DOHH2 (cell line): Measurements from ENCODE around the gene SLC25A6.

ENCODE experiments used
- EZH2phosphoT487 ChIP-seq: fragments of 200-600 bp; sonication (generic); IDR thresholded peaks from 2 replicates; pipeline ENCODE4 v1.6.1; 2017; ENCODE audit warnings: borderline replicate concordance, mild to moderate bottlenecking, antibody characterized with exemption, low read length, moderate library complexity, mixed read lengths
- TF ChIP-seq, protein P1 (sequence below): fragments of 200-600 bp; sonication (generic); IDR thresholded peaks from one replicate; pipeline ENCODE4 v1.5.1; 2014; ENCODE audit warnings: antibody characterized with exemption, mild to moderate bottlenecking, low read depth, low read length; ENCODE audit not compliant: poor library complexity, severe bottlenecking

DNA sequence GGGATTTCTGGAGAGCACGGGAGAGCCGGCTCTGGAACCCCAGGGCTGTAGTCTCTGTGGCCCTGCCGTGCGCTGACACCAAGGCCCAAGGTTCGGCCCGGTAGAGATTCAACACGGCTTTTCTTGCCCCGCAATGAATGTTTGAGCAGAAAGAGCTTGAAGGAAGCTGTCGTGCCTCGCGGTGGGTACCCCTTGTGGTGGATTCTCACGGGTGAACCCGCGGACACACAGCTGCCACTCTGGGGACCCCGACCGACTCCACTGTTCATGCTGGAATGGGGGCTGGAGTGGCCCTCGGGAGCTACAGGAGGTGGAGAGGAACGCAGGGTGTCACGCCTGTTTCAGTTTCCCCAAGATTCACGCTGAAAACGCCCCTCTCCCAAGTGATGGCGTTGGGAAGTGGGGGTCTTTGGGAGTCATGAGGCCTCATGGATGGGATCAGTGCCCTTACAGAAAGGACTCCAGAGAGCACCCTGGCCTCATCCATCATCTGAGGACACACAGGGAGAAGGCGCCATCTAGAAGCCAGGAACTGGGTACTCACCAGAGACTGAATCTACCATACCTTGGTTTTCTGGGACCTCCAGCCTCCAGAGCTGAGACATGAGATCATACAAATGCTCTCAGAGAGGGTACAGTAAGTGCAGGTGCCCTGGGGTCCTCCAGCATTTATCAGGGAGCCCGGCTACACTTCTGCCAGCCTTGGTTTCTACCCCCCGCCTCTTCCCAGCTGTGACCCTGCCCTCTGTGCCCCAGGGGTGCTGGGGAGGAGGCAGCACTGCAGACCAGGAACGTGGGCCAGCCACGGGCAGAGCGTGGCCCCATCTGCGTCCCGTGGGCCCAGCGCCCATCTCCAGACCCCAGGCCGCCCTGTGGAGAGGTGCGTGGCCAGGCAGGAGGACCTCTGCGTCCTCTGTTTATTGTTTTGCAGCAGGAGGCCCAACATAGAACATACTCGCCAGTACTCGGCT is 6.4 kb downstream of the SLC25A6 start:
- TF ChIP-seq, protein P1, sequence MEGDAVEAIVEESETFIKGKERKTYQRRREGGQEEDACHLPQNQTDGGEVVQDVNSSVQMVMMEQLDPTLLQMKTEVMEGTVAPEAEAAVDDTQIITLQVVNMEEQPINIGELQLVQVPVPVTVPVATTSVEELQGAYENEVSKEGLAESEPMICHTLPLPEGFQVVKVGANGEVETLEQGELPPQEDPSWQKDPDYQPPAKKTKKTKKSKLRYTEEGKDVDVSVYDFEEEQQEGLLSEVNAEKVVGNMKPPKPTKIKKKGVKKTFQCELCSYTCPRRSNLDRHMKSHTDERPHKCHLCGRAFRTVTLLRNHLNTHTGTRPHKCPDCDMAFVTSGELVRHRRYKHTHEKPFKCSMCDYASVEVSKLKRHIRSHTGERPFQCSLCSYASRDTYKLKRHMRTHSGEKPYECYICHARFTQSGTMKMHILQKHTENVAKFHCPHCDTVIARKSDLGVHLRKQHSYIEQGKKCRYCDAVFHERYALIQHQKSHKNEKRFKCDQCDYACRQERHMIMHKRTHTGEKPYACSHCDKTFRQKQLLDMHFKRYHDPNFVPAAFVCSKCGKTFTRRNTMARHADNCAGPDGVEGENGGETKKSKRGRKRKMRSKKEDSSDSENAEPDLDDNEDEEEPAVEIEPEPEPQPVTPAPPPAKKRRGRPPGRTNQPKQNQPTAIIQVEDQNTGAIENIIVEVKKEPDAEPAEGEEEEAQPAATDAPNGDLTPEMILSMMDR = no peak
- no peak for TF ChIP-seq EZH2phosphoT487
